Hematopoietic multipotent progenitor cell treated with erythropoietin and hydrocortisone succinate and interleukin-3 and kit ligand, for 17 days (in vitro differentiated cells): Measurements from ENCODE around the gene DNAH17.
A peak's percentile ranks its signal among the peaks of the same experiment; 100 is the strongest.

Source experiments
- DNase-seq: peaks from one replicate; pipeline ENCODE4 v3.0.0-alpha.2; 2015; ENCODE audit warnings: low spot score

The DNAH17 gene

GRCh38 chr17:78427140-78427539 is 150.1 kb downstream of the DNAH17 start:
- no peak for DNase-seq

DNA sequence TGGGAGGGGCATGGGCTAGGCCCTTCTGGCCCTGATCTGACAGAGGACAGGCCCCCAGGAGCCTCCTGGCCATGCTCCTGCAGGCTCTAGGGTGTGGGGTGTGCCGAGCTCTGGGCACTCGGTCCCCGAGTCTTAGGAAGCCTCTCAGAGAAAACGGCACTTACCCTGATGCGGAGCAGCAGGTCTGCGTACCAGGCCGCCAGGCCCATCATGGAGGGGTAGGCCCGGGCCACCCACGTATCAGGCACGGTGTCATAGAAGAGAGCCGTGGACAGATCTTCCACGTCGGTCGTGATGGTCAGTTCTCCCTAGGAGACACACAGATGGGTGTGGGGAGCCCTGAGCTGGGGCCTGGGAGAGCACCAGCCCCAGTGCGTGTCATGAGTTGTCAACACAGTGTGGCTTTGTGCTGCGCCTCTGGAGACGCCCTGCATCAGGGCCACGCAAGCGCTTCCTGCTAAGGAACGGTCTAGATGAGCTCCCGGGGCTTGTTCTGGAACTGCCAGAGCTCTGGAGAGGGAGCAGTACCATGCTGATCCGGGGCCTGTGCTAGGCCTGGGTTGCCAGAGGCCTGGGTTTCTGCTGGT is 150.8 kb downstream of the DNAH17 start:
- DNase-seq = no peak

DNA sequence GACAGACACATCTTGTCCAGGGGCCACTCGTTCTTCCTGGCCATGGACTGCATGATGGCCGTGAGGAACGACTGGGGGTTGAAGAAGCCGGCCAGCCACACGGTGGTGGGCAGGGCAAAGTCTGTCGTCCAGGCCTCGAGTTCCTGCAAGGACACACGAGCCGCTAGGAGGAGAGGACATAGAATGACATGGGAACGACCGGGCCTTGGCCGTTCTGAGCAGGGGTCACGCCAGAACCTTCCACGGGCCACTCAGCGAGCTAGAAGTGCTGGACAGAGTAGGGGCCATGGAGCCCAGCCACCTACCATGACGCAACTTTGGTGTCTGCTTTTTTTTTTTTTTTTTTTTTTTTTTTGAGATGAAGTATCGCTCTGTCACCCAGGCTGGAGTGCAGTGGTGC is 151.8 kb downstream of the DNAH17 start:
- DNase-seq = no peak

DNA sequence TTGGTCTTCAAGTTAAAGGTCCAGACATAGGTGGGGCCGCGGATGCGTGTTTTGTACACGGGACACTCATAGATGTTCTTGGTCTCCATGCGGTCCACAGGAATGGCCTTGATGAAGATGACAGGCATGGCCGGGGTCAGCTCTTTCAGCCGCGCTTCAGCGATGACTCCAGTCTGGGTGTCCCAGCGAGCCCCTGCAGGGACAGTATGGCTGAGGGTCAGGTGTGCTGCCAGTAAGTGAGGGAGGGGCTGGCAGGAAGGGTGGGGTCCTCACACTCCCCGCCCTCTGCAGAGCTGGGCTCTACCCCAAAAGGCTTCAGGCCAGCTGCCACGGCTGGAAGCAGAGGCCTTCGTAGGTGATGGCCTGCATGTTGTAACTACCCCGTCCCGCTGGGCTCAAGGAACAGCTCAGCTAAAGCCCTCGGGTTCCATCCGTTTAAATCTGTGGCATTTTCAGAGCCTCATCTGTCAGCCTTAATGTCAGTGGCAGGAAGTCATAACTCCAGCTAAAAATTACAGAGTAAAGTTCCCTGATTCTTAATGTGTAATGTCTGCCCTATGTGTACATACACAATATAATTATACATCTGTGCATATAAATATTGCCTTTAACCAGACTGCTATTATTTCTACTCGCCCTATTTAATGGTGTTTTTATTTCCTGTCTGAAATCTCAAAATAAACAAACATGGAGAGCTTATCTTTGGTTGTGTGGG is 153.1 kb downstream of the DNAH17 start:
- DNase-seq = no peak

- DNase-seq = no peak
Observed at GRCh38 chr17:78422872-78423588, 154.2 kb downstream of the DNAH17 start.

- DNase-seq = no peak
Observed at GRCh38 chr17:78422267-78422605, 155.0 kb downstream of the DNAH17 start.

- DNase-seq = peak; percentile 65
Observed at GRCh38 chr17:78421534-78422266, 155.5 kb downstream of the DNAH17 start.

DNA sequence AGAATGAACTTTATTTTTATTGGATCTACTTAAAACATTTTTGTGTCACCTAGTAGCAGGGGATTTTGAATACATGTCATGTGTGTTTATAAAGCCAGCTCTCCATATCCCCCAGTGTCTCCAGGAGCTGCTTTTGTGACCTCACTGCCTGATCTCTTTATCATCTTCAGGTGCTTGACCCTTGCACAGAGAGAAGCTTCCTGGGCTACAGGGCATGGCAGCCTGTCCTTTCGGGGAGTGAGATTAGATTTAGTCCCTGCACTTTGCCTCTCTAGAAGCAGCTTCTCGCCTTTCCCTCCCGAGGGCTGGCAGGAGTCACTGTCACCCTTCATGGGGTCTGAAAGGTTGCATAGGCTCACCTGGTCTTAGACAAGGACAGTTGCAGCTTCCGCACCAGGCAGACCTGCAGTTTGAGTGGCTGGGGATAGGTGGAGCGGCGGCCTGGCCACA is 156.1 kb downstream of the DNAH17 start:
- DNase-seq = no peak

DNA sequence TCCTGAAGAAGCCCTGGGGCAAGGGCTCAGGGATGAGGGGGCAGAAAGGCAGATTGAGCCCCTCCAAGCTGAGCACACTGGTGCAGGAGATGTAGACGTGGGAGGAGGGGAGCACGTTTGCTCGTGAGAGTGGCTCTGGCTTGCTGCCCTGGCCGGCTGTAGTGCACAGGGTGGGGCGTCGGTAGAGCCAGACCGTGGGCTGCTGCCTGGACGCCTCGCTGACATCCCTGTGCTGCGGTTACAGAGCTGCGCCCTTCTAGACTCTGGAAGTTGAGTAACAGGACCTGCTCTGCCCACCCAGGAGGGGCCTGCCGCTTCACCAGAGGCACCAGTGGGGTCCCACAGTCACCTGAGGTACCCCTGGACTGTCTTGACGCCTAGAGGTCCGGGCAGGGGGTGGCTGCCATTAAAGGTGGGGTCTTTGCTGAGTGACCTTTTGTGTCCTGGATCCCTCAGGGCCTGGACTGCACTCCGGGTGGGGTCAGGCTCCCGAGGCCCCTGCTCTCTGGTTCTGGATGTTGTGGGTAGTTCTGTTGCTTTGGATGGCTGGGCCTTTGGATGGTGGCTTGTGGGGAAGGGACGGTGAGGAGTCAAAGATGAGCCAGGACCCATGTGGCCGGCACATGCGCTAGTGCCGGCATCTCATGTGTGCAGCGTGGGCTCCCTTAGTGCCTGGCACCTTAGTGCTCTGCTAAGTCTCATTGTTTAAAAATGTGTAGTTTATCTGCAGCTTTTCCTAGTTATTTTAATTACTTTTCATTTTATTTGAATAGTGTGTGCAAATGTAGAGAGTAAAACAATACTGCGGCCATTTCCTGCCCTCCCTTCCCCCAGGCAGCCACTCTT is 157.0 kb downstream of the DNAH17 start:
- no peak for DNase-seq

GRCh38 chr17:78418326-78419026 is 158.7 kb downstream of the DNAH17 start:
- DNase-seq = no peak

- no peak for DNase-seq
Observed at GRCh38 chr17:78417531-78417909, 159.7 kb downstream of the DNAH17 start.

- DNase-seq = no peak
Observed at GRCh38 chr17:78416791-78417530, 160.2 kb downstream of the DNAH17 start.

- no peak for DNase-seq
Observed at GRCh38 chr17:78415821-78416711, 161.1 kb downstream of the DNAH17 start.

- no peak for DNase-seq
Observed at GRCh38 chr17:78414178-78415162, 162.7 kb downstream of the DNAH17 start.

- DNase-seq = no peak
Observed at GRCh38 chr17:78412403-78412802, 164.8 kb downstream of the DNAH17 start.

DNA sequence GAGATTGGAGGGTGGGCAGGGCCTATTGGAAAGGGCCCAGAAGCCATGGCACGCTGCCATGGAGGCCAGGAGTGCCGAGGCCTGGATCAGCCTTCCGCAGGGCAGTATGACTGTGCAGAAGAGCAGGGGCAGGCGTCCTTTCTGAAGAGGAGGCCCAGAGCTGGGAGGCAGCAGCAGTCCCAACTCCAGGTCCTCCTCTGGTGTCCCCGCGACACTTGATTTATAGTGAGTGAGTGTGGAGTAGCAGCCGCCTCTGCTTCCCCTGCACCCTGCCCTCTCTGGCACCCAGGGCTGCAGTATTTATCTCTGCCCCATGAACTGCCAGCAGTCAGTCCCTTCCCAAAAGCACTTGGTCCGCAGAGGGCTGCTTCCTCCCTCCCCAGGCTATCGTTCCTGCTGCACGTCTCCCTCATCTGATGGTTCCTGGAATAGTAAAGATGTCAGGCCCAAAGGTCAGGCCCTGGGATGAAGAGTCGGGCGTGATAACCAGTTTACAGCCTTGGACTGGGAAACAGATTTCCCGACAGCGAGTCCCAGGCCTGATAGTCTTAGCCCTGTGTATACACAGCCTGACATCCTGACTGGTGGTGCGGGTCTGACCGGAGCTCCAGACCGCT is 165.8 kb downstream of the DNAH17 start:
- no peak for DNase-seq

DNA sequence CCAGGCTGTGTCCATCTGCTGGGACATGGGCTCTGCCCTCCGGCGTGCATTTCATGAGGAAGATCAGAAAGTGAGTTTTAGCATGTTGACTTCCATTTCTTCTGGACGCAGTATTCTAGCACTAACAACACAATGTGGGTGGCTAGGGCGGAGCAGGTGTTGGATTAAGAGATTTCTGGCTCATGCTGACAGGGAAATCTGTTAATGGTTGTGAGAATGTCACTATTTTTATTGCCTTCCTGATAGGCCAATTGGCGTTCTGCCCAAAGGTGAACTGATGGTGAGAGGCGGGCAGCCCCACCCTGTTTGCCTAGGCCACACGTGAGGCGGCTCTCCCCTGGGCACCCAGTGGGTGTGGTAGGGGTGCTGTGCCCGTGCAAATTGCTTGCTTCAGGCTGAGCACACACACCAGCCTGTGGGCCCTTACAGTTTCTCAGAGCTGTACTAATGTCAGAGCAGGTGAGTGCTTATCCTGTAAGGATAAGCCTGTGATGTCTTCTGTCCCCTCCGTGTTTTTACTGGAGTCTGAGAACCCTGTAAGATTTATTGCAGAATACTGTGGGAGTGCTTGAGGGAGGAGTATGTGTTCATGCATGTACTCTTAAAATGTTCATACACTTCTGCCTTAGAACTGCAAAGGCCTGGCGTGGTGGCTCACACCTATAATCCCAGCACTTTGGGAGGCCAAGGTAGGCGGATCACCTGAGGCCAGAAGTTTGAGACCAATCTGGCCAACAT is 167.8 kb downstream of the DNAH17 start:
- DNase-seq = no peak
